OCI-LY7 (cell line): ENCODE data around the gene FUT8. TPM values are rescaled to one million over a fixed set of nuclear protein-coding genes. Genes with fewer than 3 reads are reported as not detected.

Experiments used
- BruUV-seq: library from RNA; stranded (reverse); fragments of 400-500 nt; replicated peaks from 2 replicates; lab custom pipeline; 2021; lab: Mats Ljungman, UMichigan
- CTCF ChIA-PET: fragments of 300-600 bp; sonication (Branson Sonifier 250); formaldehyde crosslinking; loops from one replicate; lab custom pipeline; 2022; ENCODE audit warnings: antibody characterized with exemption; ENCODE audit not compliant: unreplicated experiment; lab: Charles Lee
- POLR2A ChIA-PET: fragments of 300-600 bp; sonication (Branson Sonifier 250); formaldehyde crosslinking; loops from one replicate; lab custom pipeline; 2022; ENCODE audit warnings: antibody characterized with exemption; lab: Charles Lee
- DNase-seq: peaks from one replicate; pipeline ENCODE4 v3.0.0-alpha.2; 2015; ENCODE audit warnings: low spot score
- H2AFZ ChIP-seq: fragments of 200-600 bp; sonication (generic), shearing (Covaris generic); 2 replicates; pipeline ENCODE4 v1.6.1; 2014; ENCODE audit warnings: mild to moderate bottlenecking, antibody characterized with exemption, low read length, moderate library complexity
- H3K27ac ChIP-seq: fragments of 200-600 bp; sonication (generic); 2 replicates; pipeline ENCODE4 v1.5.1; 2014; ENCODE audit warnings: mixed run types, low read depth, mild to moderate bottlenecking, moderate library complexity, low read length, inconsistent platforms; ENCODE audit not compliant: poor library complexity, severe bottlenecking
- H3K36me3 ChIP-seq: fragments of 200-600 bp; sonication (generic); 2 replicates; pipeline ENCODE4 v1.6.1; 2014; ENCODE audit warnings: mild to moderate bottlenecking, antibody characterized with exemption, low read length, moderate library complexity, mixed read lengths; ENCODE audit not compliant: insufficient read depth
- H3K4me1 ChIP-seq: fragments of 200-600 bp; sonication (generic); 2 replicates; pipeline ENCODE4 v1.5.1; 2014; ENCODE audit warnings: mild to moderate bottlenecking, low read length; ENCODE audit not compliant: insufficient read depth, poor library complexity, severe bottlenecking
- H3K4me2 ChIP-seq: fragments of 200-600 bp; sonication (generic); 2 replicates; pipeline ENCODE4 v1.6.1; 2014; ENCODE audit warnings: mild to moderate bottlenecking, low read length
- H3K4me3 ChIP-seq: fragments of 200-600 bp; sonication (generic); 2 replicates; pipeline ENCODE4 v1.5.1; 2014; ENCODE audit warnings: mild to moderate bottlenecking, low read depth, low read length; ENCODE audit not compliant: poor library complexity, severe bottlenecking
- H3K79me2 ChIP-seq: fragments of 200-600 bp; sonication (generic); 2 replicates; pipeline ENCODE4 v1.6.1; 2016; ENCODE audit warnings: low read depth, mild to moderate bottlenecking, low read length, moderate library complexity, mixed read lengths; ENCODE audit not compliant: insufficient read depth
- H3K9me2 ChIP-seq: fragments of 200-600 bp; sonication (generic); 2 replicates; pipeline ENCODE4 v1.6.1; 2016; ENCODE audit warnings: mild to moderate bottlenecking, low read length, mixed read lengths; ENCODE audit not compliant: insufficient read depth
- H3K9me3 ChIP-seq: fragments of 200-600 bp; sonication (generic); 2 replicates; pipeline ENCODE4 v1.6.1; 2014; ENCODE audit warnings: mild to moderate bottlenecking, mixed run types, low read length, mixed read lengths
- H4K20me1 ChIP-seq: fragments of 200-600 bp; sonication (generic); 2 replicates; pipeline ENCODE4 v1.6.1; 2014; ENCODE audit warnings: mild to moderate bottlenecking, antibody characterized with exemption, low read length, moderate library complexity, mixed read lengths; ENCODE audit not compliant: insufficient read depth
- CTCF ChIP-seq: fragments of 200-600 bp; sonication (generic); conservative IDR thresholded peaks from 2 replicates; pipeline ENCODE4 v1.5.1; 2014; ENCODE audit warnings: mild to moderate bottlenecking, antibody characterized with exemption, low read length, moderate library complexity, mixed read lengths
- EZH2phosphoT487 ChIP-seq: fragments of 200-600 bp; sonication (generic); IDR thresholded peaks from 2 replicates; pipeline ENCODE4 v1.6.1; 2018; ENCODE audit warnings: low read depth, borderline replicate concordance, mild to moderate bottlenecking, mixed run types, antibody characterized with exemption, low read length, moderate library complexity, mixed read lengths
- intact Hi-C: fragments of 100-400 bp; cut with micrococcal nuclease; formaldehyde crosslinking; loops from one replicate; pipeline ENCODE4 v1.10.0; 2022; ENCODE audit not compliant: unreplicated experiment
- total RNA-seq, 2 experiments: library from RNA; depleted of rRNA in 1 of 2; stranded (reverse); fragments of >200 nt in 1 of 2; shearing (Covaris generic) in 1 of 2; gene quantifications; 2 replicates each; pipeline ENCODE4 v1.2.3, GENCODE V29; 2014 to 2022

FUT8 gene
- total RNA-seq, 2 experiments from 2014 or later: 90.3 to 174 TPM

GRCh38 chr14:65564370-65564769, 151.8 kb downstream of the FUT8 start:
- no peak overlapping the region for H3K4me2 ChIP-seq
- H3K4me1 ChIP-seq: no peaks in the 10 kb centered on the region
- H3K9me3 ChIP-seq: no peaks in the 10 kb centered on the region; the same call in 1 of the 2 replicates
- intact Hi-C loops: no loop called here
- ChIA-PET POLR2A (no interaction called here), CTCF (no interaction called here)
- no peaks in the 10 kb centered on the region for H4K20me1 ChIP-seq
- H3K36me3 ChIP-seq: peaks cover 83% of the 10 kb centered on the region
- DNase-seq: no peak
- H2AFZ ChIP-seq: no peak overlapping the region
- no peak overlapping the region for H3K4me3 ChIP-seq
- no TSS peak for BruUV-seq
- TF ChIP-seq EZH2phosphoT487 (no peak), CTCF (no peak)
- peaks cover 100% of the 10 kb centered on the region for H3K79me2 ChIP-seq
- no peaks in the 10 kb centered on the region for H3K9me2 ChIP-seq
- no peak overlapping the region for H3K27ac ChIP-seq

GRCh38 chr14:65565948-65566347, 153.4 kb downstream of the FUT8 start:
- intact Hi-C loops: no loop called here
- POLR2A ChIA-PET: no interaction called here

More at GRCh38 chr14:65565948-65566347, 153.4 kb downstream of the FUT8 start:
- CTCF ChIA-PET: no interaction called here
- peaks cover 90% of the 10 kb centered on the region for H3K36me3 ChIP-seq
- H4K20me1 ChIP-seq: no peaks in the 10 kb centered on the region
- no peaks in the 10 kb centered on the region; the same call in 1 of the 2 replicates for H3K9me3 ChIP-seq
- peaks cover 100% of the 10 kb centered on the region for H3K79me2 ChIP-seq
- H3K4me1 ChIP-seq: no peaks in the 10 kb centered on the region
- BruUV-seq: no TSS peak
- no peak overlapping the region for H3K4me3 ChIP-seq
- no peak for TF ChIP-seq EZH2phosphoT487
- TF ChIP-seq CTCF: no peak
- no peaks in the 10 kb centered on the region for H3K9me2 ChIP-seq
- H2AFZ ChIP-seq: no peak overlapping the region
- DNase-seq: no peak
- no peak overlapping the region for H3K4me2 ChIP-seq
- H3K27ac ChIP-seq: no peak overlapping the region
